GM12891 (cell line): Measurements from ENCODE around the gene CHST8.

Experiments
- POLR2A ChIP-seq: IDR thresholded peaks from 2 replicates; pipeline ENCODE4 v1.6.1; 2011; ENCODE audit warnings: low read depth, low read length, control low read depth
- POLR2AphosphoS5 ChIP-seq: IDR thresholded peaks from 2 replicates; pipeline ENCODE4 v1.6.1; 2011; ENCODE audit warnings: low read depth, low read length, control low read depth
- SPI1 ChIP-seq: IDR thresholded peaks from 2 replicates; pipeline ENCODE4 v1.6.1; 2011; ENCODE audit warnings: low read depth, low read length, control low read depth
- TAF1 ChIP-seq: IDR thresholded peaks from 2 replicates; pipeline ENCODE4 v1.6.1; 2011; ENCODE audit warnings: low read depth, low read length, control low read depth

- TF ChIP-seq POLR2A (no peak), TAF1 (no peak), SPI1 (no peak), POLR2AphosphoS5 (no peak)
Measured at GRCh38 chr19:33811246-33811645, 189.5 kb downstream of the CHST8 start.
